Psoas muscle (tissue), 8 donors: ENCODE measurements around the gene SMURF1. TPM values are rescaled to one million over a fixed set of nuclear protein-coding genes. Genes with fewer than 3 reads are reported as not detected.

ENCODE experiments used
- ATAC-seq, 4 donors: fragments of 200-7000 bp; cut with Tn5 transposase; one replicate each; pipeline ENCODE4 v1.9.1; 2020; ENCODE audit warnings: moderate library complexity in 3 of 4, mild to moderate bottlenecking in 2 of 4
- DNase-seq, 2 donors: peaks; one replicate each; pipeline ENCODE4 v3.0.0-alpha.2; 2020
- H3K27ac ChIP-seq: fragments of 200-600 bp; one replicate; pipeline ENCODE4 v1.8.0; 2022
- H3K27me3 ChIP-seq, 3 donors: fragments of 200-600 bp in 1 of 3; one replicate each; pipeline versions ENCODE4 v1.6.1 to v1.8.0; 2013 to 2022; ENCODE audit warnings: low read length in 2 of 3, mild to moderate bottlenecking in 2 of 3, moderate library complexity in 1 of 3; ENCODE audit not compliant: insufficient read depth in 3 of 3
- H3K36me3 ChIP-seq, 2 donors: fragments of 200-600 bp in 1 of 2; one replicate each; pipeline versions ENCODE4 v1.6.1 to v1.8.0; 2013 to 2022; ENCODE audit warnings: low read depth in 1 of 2, mild to moderate bottlenecking in 1 of 2, moderate library complexity in 1 of 2; ENCODE audit not compliant: insufficient read depth in 1 of 2
- H3K4me1 ChIP-seq: fragments of 200-600 bp; one replicate; pipeline ENCODE4 v1.8.0; 2022
- H3K4me3 ChIP-seq: fragments of 200-600 bp; one replicate; pipeline ENCODE4 v1.8.0; 2022; ENCODE audit warnings: mild to moderate bottlenecking
- H3K9me3 ChIP-seq: fragments of 200-600 bp; one replicate; pipeline ENCODE4 v1.8.0; 2022
- WGBS, 3 donors: extraction: QIAGEN DNeasy Blood & Tissue Kit; methylation state at CpG; one replicate each; pipeline versions ENCODE4 v1.1.6 to v1.1.7; 2013; 5-methylcytosine and 5-hydroxymethylcytosine counted together
- intact Hi-C, 2 donors: fragments of 100-400 bp; cut with DNase I; formaldehyde crosslinking; loops; one replicate each; pipeline versions ENCODE4 v1.11.0 to v1.14.2; 2022
- polyA plus RNA-seq, 3 donors: library from polyadenylated mRNA; stranded (reverse); fragments of 200-250 nt; gene quantifications; one replicate each; pipeline ENCODE4 v1.2.3, GENCODE V29; 2013
- total RNA-seq, 4 donors: library from RNA; stranded (reverse); fragmentation: NEBNext Ultra II Directional in 2 of 4; extraction: Animal tissue kit (Norgen Biotek cat#: 25700) in 2 of 4; gene quantifications; one replicate each; pipeline versions ENCODE4 v1.2.1 to v1.2.4, GENCODE V29; 2021 to 2023
- TF ChIP-seq, protein P1 (sequence below): fragments of 200-600 bp; IDR thresholded peaks from one replicate; pipeline ENCODE4 v1.8.0; 2022; ENCODE audit warnings: antibody characterized with exemption
- donor health status: healthy with polysubstance abuse.
- donor health status: DM: no; HTN: no; CAD: no; lungs with moderate emphysema.
- donor health status: Bipolar disorder and iron deficiency.
- donor health status: healthy.
- donor health status: DM: yes; HTN: yes; CAD: no.
- donor health status: DM: no; HTN: no; CAD: no.
- donor health status: DM: no; HTN: no; CAD: no.
- donor health status: DM: yes; HTN: yes; CAD: no.

SMURF1 gene
- total and polyA plus RNA-seq, 7 donors = 5.8 to 16.9 (median 10.2) TPM

DNA sequence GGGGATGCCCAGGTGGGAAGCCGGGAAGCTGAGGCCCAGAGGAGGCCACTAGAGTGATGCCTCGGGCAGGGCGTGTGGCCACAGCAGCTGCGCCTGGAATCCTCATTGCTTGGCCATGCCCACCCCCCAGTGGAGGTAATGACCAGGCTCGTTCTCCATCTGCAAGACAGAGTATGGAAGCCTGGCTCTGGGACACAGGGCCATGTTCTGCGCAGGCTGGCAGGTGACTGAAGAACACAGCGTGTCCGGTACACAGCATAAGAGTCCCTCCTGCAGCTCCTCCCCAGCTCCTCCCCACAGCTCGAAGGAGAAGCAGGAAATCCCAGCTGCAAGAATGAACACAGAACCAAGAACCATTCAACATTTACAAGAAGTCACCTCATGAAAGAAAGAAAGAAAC lies 64.8 kb downstream of the SMURF1 start:
- Histone ChIP-seq H3K4me3 (no peak overlapping the region), H3K27me3 (no peaks in the 10 kb centered on the region), H3K4me1 (peaks cover 15% of the 10 kb centered on the region), H3K36me3 (no peaks in the 10 kb centered on the region), H3K27ac (no peak overlapping the region), H3K9me3 (no peaks in the 10 kb centered on the region)
- intact Hi-C loops = loop anchor here (5.0 to 10.0 kb wide), 2 partner anchors 46 to 63 kb away; partner anchors contain the start of gene SMURF1 (in 1 of the 2)
- DNase-seq (no peak), ATAC-seq (peak in 3 of 4 donors; percentile 39 to 74 (median 67))
- TF ChIP-seq, protein P1, sequence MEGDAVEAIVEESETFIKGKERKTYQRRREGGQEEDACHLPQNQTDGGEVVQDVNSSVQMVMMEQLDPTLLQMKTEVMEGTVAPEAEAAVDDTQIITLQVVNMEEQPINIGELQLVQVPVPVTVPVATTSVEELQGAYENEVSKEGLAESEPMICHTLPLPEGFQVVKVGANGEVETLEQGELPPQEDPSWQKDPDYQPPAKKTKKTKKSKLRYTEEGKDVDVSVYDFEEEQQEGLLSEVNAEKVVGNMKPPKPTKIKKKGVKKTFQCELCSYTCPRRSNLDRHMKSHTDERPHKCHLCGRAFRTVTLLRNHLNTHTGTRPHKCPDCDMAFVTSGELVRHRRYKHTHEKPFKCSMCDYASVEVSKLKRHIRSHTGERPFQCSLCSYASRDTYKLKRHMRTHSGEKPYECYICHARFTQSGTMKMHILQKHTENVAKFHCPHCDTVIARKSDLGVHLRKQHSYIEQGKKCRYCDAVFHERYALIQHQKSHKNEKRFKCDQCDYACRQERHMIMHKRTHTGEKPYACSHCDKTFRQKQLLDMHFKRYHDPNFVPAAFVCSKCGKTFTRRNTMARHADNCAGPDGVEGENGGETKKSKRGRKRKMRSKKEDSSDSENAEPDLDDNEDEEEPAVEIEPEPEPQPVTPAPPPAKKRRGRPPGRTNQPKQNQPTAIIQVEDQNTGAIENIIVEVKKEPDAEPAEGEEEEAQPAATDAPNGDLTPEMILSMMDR = no peak
- 46 to 67% (median 60%) methylated on average over 9 of the region's 9 CpGs for WGBS, 3 donors

DNA sequence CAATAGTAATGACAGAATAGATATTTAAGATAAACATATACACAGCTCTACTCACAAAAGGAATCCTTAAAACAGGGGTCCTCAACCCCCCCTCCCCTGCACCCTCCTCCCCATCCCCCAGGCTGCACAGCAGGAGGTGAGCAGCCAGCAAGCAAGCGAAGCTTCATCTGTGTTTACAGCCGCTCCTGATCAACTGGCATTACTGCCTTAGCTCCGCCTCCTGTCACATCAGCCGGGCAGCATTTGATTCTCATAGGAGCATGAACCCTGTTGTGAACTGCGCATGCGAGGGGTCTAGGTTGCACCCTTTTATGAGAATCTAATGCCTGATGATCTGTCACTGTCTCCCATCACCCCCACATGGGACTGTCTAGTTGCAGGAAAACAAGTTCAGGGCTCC lies 65.5 kb downstream of the SMURF1 start:
- DNase-seq = no peak
- Histone ChIP-seq H3K9me3 (no peaks in the 10 kb centered on the region), H3K4me1 (peaks cover 15% of the 10 kb centered on the region), H3K27me3 (no peaks in the 10 kb centered on the region), H3K4me3 (no peak overlapping the region), H3K36me3 (no peaks in the 10 kb centered on the region), H3K27ac (no peak overlapping the region)
- WGBS, 3 donors = 78 to 88% (median 83%) methylated on average over 6 of the region's 6 CpGs
- intact Hi-C loops = loop anchor here (5.0 to 10.0 kb wide), 2 partner anchors 46 to 64 kb away; partner anchors contain the start of gene SMURF1 (in 1 of the 2)
- ATAC-seq = peak in 1 of 4 donors; percentile 34
- TF ChIP-seq, protein P1 = no peak

DNA sequence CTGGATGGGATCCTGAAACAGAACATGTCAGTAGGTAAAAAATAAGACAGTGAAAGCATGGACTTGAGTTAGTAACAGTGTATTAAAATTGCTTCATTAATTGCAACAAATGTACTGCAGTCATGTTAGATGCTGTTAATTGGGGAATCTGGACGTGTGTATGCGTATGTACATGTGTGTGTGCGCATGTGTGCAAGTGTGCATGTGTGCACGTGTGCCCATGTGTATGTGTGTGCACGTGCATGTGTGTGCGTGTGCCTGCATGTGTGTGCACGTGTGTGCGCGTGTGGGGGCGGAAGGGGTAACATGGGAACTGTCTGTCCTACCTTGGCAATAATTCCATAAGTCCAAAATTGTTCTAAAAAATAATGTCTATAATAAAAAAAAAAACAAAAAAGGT lies 67.3 kb downstream of the SMURF1 start:
- Histone ChIP-seq H3K4me1 (peaks cover 15% of the 10 kb centered on the region), H3K36me3 (no peaks in the 10 kb centered on the region), H3K27ac (no peak overlapping the region), H3K9me3 (no peaks in the 10 kb centered on the region), H3K4me3 (no peak overlapping the region), H3K27me3 (no peaks in the 10 kb centered on the region)
- TF ChIP-seq, protein P1 = no peak
- ATAC-seq = no peak
- 92 to 97% (median 93%) methylated on average over 10 of the region's 10 CpGs for whole genome bisulfite sequencing, 3 donors
- intact Hi-C loops = loop anchor here (5.0 to 10.0 kb wide), 2 partner anchors 48 to 66 kb away; partner anchors contain the start of gene SMURF1 (in 1 of the 2)
- DNase-seq = no peak

GRCh38 chr7:99073839-99074446 lies 70.0 kb downstream of the SMURF1 start:
- Histone ChIP-seq H3K4me1 (peaks cover 20% of the 10 kb centered on the region), H3K4me3 (no peak overlapping the region), H3K27ac (no peak overlapping the region), H3K9me3 (no peaks in the 10 kb centered on the region), H3K36me3 (no peaks in the 10 kb centered on the region), H3K27me3 (no peaks in the 10 kb centered on the region)
- DNase-seq = no peak
- peak in 3 of 4 donors; percentile 57 to 64 (median 59) for ATAC-seq
- TF ChIP-seq, protein P1 = no peak
- 30 to 54% (median 31%) methylated on average over 2 of the region's 2 CpGs for WGBS, 3 donors
- intact Hi-C loops = loop anchor here in 1 of 2 donors (10.0 kb wide), 1 partner anchor 51 kb away; no protein-coding TSS in a partner anchor
